HG03196 (cell line): Measurements from ENCODE around the gene NOP9.

ENCODE experiments used
- ATAC-seq: cut with Tn5 transposase; IDR thresholded peaks from one replicate; pipeline ENCODE4 v1.9.1; 2021; ENCODE audit not compliant: unreplicated experiment

The NOP9 gene

DNA sequence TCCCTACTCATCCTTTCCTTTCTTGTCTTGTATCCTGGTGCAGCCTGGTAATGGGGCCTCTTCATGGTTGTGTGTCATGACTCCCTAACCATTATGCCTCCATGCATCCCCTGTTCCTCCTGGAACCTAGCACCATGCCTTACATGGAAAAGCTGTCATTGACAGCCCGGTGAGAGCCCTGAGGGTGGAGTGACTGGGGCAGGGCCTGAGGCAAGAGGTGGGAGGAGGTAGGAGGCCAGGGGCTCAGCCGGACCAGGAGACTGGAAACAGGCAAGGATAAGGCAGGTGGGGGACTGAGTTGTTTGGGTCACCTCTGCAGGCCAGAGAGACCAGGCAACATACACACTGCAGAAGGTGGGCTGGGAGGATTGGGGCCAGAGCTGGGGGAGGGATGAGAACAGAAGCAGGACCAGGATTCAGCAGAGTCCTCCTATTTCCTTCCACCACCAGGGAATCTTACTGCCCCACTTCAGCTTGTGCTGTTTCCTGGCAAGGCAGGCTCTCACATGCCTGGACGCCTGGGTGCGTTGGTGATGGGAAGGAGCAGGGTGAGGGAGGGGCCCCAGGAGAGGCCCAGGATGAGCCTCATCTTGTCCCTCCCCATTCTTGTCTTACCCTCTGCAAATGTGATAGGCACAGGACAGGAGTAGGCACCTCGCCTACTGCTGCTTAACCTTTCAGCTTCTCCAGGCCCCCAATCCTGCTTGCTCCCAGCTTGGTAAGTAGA, 10.1 kb downstream of the NOP9 start, which contains the start of gene LTB4R2:
TSS of gene LTB4R2 (plus strand) at position 603 of the 727 bp plus-strand sequence. CDS start 525 bp downstream, outside the sequence.
- ATAC-seq: no peak

DNA sequence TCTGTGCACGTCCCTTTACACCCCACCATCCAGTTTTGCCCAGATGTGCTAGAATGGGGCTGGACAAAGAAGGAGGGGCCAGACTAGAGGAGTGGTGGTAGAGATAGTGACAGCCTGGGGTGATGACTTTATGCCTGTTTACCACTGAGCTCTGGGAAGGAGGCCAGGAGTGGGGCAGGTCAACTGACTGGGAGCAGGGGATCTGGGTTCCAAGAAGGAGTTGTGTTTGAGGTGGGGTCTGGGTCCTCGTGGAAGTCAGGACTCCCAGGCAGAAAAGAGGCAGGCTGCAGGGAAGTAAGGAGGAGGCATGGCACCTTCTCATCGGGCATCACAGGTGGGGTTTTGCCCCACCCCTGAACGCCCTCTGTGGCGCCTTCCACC, 10.6 kb downstream of the NOP9 start:
- no peak for ATAC-seq

DNA sequence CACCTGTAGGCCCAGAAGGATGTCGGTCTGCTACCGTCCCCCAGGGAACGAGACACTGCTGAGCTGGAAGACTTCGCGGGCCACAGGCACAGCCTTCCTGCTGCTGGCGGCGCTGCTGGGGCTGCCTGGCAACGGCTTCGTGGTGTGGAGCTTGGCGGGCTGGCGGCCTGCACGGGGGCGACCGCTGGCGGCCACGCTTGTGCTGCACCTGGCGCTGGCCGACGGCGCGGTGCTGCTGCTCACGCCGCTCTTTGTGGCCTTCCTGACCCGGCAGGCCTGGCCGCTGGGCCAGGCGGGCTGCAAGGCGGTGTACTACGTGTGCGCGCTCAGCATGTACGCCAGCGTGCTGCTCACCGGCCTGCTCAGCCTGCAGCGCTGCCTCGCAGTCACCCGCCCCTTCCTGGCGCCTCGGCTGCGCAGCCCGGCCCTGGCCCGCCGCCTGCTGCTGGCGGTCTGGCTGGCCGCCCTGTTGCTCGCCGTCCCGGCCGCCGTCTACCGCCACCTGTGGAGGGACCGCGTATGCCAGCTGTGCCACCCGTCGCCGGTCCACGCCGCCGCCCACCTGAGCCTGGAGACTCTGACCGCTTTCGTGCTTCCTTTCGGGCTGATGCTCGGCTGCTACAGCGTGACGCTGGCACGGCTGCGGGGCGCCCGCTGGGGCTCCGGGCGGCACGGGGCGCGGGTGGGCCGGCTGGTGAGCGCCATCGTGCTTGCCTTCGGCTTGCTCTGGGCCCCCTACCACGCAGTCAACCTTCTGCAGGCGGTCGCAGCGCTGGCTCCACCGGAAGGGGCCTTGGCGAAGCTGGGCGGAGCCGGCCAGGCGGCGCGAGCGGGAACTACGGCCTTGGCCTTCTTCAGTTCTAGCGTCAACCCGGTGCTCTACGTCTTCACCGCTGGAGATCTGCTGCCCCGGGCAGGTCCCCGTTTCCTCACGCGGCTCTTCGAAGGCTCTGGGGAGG, 11.3 kb downstream of the NOP9 start, which contains the start of gene LTB4R:
TSS of gene LTB4R (plus strand) at position 857 of the 959 bp plus-strand sequence. CDS start 4,150 bp downstream, outside the sequence.
- ATAC-seq: peak; percentile 53

DNA sequence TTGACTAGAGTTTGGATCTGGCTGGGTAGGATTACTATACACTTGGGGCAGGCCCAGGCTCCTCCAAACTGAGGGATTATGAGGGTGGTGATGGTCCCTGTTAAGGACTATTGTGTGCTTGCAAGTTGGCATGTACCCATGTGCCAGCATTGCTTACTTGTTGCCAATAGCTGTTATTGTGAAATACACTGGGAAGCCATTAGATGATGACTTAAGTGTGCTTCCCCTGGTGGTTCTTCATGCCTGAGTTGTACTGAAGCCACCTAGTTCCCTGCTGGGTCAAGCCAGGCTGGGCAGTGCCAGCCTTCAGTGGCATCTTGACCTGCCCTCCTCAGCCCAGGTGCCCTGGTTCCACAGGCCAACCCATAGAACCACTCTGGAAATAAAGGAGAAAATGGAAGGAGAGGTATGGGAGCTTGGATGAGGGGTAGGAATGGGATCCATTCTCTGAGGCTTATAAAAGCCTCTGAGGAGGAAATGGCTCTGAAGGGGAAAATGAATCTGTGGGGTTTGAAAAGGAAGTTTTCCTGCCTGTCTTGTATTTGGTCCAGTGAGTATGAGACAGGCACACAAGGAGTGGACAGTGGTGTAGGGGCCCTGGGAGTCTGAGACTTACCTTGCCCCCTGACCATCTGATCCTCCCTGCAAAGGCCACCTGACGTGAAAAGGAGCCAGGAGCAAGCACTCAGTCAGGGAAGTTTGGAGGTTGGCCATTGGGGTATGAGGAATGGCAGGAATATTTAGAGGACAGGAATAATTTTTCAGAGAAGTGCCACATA, 12.4 kb downstream of the NOP9 start:
- ATAC-seq: no peak

DNA sequence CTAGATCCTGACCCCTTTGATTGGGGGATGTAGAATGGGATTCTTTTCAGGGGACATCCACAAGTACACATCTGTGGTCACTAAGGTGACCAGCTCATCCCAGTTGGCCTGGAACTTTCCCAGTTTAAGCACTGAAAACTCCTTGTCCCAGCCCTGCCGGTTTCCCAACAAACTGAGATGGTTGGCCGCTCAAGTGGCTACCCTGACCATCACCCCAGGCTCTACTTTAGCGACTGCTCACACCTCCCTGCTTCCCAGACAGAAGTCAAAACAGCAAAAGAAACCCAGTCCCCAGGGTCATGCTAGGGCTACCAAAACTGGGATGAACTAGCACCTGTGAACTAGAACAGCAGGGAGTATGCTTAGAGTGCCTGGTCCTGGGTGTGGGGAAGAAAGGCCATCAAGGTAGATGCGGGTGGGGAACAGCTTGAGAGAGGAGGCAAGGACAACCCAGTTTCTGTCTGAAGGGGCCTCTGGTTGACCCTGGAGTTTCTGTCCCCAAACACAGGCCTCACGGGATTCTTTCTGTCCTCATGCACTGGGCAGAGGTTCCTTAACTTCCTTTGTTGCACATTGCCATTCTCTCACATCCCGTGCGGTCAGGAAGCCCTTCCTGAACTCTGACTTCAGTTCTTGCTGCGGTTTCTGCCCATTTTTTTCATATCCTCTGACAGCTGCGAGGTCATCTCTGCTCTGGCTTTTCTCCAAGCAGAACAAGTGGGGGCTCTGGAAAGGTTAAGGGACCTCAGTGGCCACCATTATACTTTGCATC, 13.3 kb downstream of the NOP9 start:
- no peak for ATAC-seq

DNA sequence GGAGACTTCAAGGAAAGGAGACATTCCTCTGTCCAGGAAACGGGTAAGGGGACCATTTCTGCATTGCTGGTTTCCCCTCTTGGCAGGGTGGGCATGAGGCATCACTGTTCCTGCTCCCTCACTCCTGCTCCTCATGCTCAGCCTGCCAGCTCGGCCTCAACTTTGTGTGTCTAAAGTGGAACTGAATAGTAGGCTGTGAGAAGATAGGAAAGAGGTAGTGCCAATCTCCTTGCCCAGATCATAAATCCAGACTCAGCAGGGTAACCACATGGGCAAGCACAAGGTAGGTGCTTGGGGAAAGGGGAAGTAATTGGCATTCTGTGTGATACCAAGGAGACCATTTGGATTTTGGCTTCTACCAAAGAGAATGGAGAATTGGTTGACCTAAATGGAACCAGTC, 14.3 kb downstream of the NOP9 start:
- ATAC-seq: no peak

- no peak for ATAC-seq
Measured at GRCh38 chr14:24314377-24315193, 14.9 kb downstream of the NOP9 start.

DNA sequence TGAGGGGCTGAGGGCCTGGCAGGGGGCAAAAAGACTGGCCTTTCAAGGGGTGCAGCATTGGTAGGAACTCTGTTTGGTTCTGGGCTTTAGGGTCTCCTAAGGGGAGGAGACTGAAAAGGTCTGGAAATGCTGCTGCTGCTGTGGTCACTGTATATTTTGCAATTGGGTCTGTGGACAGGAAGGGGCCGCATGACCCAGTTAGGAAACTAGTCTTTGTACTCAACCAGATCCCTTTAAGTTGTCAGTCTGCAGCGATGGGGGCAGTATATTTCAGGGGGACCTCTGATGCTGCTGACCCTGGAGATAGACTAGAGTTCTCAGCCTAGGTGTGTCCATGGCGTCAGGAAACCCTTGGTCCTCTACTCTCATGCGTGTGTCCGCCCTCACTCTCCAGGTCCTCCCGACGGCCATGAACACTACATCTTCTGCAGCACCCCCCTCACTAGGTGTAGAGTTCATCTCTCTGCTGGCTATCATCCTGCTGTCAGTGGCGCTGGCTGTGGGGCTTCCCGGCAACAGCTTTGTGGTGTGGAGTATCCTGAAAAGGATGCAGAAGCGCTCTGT, 15.7 kb downstream of the NOP9 start:
- no peak for ATAC-seq

- no peak for ATAC-seq
Measured at GRCh38 chr14:24315807-24316596, 16.4 kb downstream of the NOP9 start.

DNA sequence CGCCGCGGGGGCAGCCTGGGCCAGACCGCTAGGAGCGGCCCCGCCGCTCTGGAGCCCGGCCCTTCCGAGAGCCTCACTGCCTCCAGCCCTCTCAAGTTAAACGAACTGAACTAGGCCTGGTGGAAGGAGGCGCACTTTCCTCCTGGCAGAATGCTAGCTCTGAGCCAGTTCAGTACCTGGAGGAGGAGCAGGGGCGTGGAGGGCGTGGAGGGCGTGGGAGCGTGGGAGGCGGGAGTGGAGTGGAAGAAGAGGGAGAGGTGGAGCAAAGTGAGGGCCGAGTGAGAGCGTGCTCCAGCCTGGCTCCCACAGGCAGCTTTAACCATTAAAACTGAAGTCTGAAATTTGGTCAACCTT, 16.9 kb downstream of the NOP9 start:
- no peak for ATAC-seq

DNA sequence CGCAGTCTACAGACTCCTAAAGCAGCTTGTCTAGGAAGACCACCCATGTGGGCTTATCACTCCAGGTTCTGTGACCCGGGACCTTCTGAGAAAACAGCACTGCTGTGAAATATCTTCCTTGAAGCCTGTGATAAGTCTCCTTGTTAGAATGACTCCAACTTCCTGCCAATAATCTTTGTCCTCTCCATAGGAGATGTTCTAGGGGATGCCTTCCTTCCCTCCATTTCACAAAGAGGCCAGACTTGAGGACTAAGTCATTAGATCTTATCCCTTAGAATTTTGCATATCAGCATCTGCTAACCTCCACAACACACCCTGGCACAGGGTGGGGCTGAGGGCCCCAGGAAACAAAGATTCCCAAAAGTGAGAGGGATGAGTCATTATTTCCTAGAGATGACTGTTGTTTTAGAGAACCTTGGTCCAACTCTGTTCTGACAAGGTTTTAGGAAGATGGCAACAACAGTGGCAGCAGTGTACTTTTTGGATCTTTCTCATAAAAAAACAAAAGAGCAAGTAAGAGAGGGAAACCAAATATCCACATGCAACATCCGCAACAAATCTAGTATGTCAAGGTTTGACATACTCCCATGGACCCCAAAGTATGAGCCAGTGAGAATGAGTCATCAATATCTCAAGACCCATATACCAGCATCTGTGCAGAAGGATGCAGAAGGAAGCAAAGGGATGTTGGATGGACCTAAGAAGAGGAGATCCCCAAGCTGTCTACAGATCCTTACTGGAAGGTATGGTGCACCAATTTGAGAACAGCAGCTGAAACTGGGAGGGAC, 17.7 kb downstream of the NOP9 start:
- no peak for ATAC-seq

- ATAC-seq: no peak
Measured at GRCh38 chr14:24321212-24321975, 21.7 kb downstream of the NOP9 start.

DNA sequence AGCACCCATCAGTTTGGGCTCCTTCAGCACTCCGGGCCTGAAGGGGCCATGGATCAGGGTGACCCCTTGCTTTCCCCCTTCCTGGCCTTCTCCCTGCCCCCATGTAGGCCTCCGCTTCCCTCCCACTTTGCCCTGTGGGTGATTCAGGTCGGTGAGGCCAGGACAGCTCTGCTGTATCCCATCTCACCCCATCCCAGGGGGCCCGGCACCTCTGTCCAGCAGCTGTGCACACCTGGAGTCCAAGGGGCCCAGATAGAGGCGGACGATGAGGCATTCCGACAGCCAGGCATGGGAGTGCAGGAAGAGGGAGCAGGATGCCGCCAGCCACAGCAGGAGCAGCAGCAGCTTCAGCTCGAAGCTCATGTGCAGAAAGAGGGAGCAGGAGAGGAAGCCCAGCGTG, 23.0 kb downstream of the NOP9 start:
- ATAC-seq: no peak

DNA sequence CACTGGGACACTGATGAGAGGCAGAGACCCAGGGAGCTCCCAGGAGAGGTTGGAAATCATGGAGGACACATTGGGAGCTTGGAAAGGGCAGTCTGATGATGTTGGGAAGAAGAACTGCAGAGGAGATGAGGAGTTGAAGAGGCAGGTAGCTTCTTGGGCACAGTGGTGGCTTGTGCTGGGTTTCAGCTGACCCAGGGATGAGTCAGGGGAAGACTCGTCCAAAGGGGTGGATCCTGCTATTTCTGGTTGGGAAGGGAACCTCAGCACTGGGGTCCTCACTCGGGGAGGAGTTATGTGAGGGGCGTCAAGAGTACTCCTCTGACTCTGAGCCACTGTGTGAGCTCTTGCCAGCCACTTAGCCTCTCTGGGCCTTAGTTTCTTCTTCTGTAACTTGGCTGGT, 23.7 kb downstream of the NOP9 start:
- ATAC-seq: no peak

- ATAC-seq: no peak
Measured at GRCh38 chr14:24324024-24324423, 24.4 kb downstream of the NOP9 start.

DNA sequence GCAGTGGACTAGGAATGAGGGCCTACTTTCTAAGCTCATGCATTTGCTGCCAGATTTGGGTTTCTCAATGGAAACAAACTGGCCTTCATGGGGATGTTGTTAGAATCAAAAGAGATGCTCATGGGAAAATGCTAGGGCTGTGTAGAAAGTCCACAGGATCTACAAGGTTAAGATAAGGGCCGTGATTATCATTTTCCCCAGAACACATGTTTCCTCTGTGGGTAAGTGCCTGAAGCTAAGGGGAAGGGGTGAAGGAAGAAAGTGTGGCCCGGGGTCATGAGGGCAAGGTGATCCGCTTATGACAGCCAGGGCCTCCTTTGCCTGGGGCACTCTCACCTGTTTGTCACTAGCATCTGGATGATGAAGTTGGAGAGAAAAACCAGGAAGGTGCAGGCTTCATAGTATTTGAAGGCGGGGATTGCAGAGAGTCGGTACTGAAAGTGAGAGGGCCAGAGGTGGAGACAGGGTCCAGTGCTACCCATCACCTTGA, 25.4 kb downstream of the NOP9 start:
- ATAC-seq: no peak

DNA sequence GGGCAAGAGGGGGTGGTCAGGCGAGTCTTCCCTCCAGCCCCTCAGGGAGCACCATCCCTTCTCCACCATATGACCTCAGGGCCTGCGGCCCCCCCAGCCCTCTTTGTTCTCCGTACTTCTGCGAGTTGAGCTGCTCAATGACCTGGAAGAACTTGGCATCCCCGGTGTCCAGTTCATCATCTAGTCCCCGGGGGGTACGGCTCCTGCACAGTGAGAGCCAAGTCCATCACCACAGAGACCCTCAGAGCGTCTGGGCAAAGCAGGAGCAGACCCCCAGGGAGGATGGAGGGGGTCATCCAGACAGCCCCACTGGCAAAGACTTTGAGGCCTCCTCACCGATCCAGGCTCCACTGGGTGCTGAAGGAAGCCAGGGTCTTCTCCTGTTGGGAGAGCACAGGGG, 26.3 kb downstream of the NOP9 start:
- ATAC-seq: no peak
